GM21447 (cell line): ENCODE data around the gene PACRG.

Source experiments
- ATAC-seq: cut with Tn5 transposase; IDR thresholded peaks from one replicate; pipeline ENCODE4 v1.9.1; 2021; ENCODE audit not compliant: unreplicated experiment

PACRG gene

DNA sequence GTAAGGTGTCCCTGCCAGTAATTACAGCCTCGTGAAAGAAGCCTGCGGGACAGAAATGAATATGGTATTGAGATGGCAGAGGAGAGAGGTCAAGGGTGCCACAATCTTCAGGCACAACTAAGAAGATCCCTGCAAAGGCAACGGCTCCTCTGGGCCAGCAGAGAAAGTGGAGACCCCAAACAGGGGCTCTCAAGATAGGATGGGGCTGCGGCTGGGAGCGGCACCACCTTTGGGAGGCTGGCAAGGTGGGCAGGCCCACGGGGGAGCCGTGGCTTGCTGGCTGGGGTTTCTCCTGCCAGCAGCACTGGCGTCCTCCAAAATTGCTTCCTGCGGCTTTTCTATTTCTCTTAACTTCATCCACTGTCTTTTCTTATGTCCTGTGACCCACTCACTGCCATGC lies 503.1 kb downstream of the PACRG start:
- ATAC-seq, result no peak

DNA sequence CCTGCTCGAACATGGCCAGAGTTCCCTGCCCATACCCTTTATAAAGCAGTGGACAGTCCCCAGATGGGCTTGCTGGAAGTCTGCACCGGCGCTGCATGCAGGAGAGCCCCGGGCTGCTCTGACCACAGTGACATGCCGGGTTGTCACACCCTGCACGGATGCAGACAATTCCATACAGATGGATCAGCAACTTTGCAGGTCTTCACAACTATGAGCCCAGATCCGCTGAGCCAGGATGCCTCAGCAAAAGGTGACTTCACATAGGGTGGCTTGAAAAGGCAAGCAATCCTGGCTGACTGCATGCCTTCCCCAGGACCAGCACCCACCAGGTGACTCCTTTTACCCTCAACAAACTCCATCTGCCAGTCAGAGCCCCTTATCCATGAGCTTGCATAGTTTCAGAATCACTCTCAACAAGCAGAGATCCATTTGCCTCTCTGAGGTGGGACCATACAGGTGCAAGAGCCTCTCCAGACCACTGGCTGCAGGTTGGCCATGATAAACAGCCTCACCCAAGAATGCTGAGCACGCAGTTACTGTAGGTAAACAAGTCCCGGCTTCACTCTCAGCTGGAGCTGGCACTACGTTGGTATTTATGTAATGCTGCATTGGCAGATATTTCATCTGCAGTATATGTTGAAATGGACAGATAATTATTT lies 503.7 kb downstream of the PACRG start:
- ATAC-seq, result no peak

DNA sequence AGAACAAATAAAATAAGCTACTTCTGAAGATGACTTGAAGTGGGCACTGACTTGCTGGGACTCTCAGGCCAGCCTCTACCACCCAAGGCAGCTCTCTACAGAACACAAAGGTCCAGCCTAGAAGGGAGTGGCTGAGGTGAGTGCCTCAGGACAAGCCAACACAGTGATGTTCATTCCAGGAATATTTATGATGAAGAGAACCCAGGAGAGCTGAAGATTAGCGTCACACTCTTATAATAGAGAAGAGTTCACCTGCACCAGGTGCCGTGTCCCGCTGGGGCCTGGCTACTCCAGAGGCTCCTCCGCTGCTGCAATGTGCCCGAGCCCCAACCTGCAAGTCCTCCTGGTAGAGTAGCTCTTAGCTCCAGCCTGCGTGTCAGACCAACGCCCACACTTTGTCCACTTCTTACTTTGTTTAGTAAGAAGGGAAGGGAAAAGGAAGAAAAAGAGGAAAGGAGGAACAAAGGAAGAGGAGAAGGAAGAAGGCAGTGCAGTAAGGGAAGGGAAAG lies 504.3 kb downstream of the PACRG start:
- no peak for ATAC-seq

DNA sequence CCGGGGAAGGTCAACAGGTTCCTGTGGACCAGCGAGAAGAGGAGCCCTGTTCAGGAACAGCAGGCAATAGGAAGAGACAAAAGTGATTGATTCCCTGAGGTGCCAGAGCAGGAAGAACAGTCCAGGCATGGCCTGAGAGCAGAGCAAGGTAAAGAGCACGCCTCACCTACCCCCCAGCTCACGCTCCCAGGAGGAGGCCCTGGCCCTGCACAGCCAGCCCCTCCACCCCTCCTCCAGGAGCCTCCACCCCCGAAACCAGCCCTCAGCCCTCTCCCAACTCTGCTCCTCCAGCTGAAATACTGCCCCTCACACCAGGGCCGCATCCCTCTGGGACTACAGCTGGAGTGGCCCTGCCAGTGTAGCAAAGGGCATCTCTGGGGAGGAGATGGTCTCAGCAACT lies 504.9 kb downstream of the PACRG start:
- no peak for ATAC-seq

DNA sequence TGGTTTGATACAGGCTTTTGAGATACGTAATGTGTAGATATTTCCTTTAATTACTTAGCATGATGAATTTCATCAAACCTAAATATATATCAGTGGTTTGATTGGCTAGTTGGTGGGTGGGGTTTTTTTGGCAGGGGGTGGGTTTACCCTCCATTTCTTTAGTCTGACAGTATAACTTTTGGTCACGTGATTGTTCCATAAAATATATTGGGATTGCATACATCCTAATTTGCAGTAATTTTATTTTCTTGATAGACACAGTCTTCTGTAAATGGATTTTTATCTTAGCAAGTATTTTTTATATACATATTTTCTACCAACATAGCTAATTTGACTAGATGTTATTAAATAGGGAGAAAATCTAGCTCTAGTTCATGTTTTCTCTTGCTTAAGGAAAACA lies 509.3 kb downstream of the PACRG start:
- ATAC-seq, result no peak

DNA sequence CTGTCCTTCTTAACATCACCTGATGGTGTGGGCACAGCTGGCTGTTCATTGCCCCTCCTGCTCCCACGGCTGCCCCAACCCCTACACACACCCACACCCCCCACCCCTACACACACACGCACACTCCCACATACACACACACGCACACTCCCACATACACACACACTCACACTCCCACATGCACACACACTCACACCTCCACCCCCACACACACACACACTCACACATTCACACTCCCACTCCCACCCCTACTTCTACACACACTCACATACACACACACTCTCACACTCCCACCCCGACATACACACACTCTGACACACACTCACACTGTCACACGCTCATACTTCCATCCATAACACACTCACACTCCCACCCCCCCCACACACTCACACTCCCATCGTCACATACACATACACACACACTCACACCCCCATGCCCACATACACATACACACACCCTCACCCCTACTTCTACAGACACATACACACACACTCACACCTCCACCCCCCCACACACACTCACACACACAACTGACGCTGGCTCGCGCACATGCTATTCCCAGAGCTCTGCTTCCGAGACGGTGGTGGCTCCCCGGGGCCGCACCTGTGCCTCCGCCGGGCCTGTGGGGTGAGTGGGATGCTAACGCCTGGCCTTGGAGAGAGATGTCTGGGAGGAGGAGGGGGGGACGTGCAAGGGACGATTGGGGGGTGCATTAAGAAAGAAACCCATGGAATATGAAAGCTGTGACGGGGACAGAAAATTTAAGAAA lies 512.0 kb downstream of the PACRG start:
- no peak for ATAC-seq

DNA sequence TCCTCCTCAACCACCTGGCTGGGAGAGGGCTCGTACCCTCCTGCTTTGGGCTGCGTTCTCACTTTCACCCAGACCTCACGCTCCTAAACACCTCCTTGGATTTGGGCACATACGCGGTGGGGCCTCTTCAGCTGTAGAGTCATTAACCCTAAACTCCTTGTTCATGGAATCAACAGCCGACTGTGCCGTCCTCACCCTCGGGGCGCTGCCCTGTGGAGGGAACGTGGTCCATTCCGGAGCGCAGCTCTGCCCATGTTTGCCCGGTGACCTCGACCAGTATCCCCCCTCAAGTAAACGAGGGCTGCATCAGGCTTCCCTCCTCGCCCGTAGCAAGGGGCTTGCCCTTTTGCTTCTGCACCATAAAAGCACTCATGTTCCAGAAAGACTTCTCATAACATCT lies 512.8 kb downstream of the PACRG start:
- ATAC-seq, result no peak

DNA sequence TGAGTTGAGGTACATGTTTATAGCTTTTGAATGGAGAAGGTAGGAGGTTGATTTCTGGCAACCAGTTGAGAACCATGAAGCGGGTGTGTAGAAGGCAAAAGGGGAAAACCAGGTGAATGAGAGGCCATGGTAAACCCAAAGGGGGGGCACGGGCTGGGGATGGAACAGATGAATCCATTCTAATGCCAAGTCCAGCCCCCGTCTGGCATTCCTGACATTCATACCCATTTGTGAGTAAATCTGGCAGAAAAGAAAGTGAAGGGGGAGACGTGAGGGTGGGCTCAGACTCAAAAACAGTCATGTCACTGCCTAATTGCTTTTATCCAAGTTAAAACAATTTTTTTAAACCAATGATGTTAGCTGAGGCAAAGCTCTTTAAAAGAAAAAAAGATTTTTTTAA lies 513.9 kb downstream of the PACRG start:
- no peak for ATAC-seq

DNA sequence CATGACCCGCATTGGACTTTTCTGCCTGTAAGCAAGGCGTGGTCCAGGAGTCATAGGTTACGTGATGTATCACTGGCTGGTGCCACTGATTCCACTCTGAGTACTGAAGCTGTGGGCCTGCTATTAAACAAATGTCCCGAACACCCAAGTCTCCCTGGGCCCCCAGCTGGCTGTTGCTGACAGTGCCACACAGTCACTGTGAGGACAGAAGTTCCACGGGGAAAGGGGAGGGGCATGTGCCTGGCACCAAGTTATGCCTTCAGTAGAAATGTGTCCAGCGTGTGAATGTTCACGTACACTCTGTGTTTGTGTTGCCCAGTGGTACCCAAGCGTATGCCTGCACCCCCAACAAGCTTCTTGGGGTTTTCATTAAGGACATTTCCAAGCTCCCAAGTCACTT lies 515.3 kb downstream of the PACRG start:
- ATAC-seq, result no peak

DNA sequence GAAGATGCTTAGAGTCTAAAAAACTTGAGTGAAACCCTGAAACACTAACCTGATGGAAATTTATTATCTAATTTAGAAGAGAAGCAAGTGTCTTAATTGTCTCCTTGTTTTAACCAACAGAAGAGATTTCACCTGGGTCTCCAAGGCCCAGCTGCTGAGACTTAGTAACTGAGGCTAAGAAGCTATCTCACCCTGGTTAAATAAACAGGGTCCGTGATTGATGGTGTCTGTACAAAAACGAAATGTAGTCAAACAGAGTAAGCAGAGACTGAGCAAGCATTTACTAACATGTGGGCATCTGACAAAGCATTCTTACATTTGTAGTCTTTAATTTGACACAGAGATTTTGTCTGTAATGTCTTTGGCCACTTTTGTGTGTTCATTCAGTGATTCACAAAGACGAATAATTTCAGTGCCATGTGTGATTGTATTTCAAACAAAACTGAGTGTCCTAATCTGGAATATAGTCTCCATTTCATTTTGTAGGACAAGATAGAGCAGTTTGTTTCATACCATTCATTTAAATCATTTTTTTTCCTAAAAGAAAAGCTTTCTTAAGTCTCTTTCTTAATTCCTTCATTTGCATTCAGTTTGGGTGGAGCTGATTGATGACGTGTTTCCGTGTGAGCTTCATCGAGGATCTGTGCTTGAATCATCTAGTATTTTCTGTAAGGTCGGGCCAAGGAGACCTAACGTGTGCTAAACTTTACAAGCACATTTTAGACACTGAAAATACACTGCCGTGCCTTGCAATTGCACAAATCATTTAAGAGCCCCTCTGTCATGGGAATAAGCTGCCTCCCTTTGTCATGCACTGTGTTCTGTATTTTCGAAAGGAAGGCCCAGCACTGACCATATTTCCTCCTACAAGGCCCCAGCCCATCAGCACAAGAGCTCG lies 516.2 kb downstream of the PACRG start:
- no peak for ATAC-seq

DNA sequence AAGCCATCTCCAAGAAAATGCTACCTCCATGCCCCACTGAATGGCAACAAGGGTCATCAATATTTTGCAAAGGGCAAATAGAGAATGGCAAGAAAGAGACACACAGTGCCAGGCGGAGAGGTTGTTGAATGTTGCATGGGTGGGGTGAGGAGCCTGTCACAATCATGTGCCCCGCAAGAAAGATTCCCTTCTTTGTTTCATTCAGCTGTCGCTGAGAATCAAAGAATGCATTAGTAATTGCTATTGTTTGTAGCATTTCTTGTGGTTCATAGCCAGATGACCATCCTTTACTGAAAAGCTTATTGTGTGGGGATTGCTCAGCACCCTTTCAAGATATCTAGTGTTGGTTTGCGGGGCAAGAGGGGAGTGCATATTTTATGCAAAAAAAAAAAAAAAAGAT lies 520.3 kb downstream of the PACRG start:
- no peak for ATAC-seq

DNA sequence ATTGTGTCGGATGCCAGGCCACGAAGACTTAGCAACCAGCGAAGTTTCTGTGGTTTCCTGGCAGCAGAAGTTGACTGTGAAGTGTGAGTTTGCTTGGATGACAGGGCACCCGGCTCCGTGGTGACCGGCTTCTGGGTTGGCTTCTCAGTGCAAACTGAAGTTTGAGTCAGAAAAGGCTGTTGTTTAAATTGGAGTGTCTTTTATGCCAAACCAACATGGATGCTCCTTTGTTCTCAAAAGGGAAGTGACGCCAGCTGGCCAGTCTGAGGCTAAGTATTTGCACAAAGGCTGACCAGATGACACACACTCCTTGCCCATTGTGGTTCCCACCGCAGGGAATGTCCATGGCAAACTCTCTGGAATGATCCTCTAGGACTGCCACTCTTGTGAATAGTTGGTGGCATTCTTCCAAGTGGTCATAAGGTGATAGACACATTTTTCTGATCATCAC lies 521.9 kb downstream of the PACRG start:
- ATAC-seq, result no peak

DNA sequence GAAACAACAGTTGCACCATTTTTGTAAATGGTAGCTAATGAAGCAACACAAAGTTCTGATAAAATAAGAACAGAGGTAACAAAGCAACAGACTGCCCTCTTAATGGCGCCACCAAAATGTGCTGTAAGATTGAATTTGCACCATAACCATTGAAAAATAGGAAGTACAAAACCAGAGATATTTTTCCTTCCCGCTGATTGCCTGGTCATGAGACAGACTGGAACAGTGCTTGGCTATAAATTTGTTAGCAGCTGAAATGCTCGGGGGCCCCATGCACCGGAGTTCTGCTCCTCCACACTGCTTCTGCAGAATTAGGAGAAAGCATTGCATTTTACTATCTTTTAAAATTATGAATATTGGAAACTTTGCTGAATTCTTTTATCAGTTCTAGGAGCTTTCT lies 522.3 kb downstream of the PACRG start:
- no peak for ATAC-seq

DNA sequence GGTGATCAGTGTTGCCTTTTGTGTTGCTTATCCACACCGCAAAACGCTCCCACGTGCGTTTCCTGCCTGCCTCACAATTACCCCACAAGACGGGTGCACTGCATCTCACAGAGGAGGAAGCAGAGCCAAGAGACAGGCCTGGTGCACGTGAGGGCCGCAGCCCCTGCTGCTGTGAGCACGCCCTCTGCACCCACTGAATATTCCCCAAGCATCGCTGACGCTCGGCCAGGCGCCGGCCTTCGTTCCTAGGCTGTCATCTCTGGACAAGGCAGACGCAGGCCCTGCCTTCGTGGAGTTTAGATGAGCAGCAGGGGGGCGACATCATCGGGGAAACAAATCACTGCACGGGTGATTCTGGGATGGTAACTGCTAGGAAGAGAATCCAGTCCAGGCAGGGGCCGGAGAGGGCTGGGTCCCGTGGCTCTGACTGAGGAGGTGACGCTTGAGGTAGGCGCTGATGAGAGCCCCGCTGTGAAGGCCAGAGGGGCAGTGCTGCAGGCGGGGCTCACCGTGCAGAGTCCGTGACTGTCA lies 524.4 kb downstream of the PACRG start:
- ATAC-seq, result no peak

DNA sequence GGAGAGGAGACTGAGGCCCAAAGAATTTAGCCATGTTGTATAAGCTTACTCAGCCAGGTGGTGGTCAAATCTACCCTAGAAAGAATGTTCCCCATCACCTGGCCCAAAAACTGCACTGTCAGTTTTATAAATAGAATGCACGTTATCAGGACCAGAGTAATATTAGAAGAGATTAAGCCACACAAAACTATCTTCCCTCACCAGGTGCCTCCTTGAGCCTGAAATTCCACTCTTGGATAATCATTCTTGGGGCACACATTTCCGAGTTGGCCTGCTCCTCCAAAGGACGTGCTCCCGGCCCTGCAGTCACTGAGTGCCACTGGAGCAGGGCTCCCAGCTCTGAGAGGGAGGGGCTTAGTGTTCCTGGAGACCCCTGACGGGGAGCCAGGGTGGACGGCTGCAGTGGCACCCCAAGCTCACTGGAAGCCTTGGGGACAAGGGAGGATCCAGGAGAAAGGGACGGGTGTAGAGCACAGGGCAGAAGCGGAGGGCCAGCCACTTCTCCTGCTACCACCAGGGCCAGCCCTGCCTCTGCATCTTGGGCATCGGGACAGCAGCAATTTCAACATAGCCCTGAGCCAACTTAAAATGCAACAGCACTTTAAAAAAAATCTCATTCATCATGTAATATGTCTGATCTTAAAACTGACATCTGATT lies 525.9 kb downstream of the PACRG start:
- ATAC-seq, result no peak

DNA sequence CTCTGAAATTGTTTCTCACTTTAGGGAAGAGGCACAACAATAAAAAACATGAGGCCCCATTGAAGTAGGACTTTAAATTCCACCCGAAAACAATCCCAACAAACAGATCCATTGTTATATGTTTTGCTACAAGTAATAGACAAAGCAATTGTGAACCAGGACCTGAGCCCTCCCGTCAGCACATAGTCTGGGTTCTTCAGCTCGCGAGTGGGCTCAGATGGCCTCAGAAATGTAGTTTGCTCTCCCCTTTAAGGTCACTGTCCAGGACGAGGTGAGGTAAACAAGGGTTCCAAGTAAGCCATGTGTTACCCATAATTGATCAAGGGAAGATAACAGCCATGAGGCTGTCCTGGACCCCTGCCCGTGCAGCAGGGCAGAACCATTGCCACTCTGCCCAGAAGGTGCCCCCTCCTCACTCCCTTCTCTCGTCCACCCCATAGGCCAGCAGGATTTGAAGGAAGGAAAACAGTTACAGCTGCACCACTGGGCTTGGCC lies 526.6 kb downstream of the PACRG start:
- no peak for ATAC-seq

DNA sequence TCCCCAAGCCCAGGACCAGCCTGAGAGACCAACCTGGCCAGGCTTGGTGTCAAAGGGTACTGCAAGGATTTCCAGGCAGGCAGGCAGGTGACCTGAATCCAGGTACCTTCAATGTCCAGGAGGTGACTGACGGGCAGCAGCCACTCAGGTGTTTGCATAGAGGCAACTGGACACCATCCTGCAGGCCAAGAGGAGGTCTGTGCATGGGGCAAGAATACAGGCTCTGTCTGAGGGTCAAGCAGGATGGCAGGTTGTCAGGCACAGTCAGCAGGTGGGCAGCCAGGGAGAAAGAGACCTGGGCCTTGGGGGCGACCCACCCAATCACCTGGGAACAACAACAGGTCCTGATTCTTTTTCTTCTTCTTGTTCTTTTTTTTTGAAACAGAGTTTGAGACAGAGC lies 527.5 kb downstream of the PACRG start:
- no peak for ATAC-seq

DNA sequence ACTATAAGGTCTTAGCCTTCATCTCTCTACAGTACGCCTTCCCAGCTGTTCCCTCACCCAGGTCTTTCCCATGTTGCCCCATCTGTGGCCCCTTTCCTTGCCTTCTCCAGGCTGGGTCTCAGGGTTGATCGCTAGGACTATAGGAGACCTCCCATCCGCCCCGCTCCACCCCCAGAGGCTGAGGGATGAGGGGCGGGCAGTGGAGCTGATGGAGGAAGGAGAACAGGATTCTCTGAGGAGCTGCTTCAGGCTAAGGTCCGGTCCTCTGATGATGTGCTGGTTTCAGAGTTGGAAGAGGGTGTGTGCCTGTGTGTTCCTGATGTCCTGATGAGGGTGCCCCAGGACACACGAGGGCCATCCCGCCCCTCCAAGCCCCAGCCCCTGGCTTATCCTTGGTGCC lies 531.9 kb downstream of the PACRG start:
- no peak for ATAC-seq

DNA sequence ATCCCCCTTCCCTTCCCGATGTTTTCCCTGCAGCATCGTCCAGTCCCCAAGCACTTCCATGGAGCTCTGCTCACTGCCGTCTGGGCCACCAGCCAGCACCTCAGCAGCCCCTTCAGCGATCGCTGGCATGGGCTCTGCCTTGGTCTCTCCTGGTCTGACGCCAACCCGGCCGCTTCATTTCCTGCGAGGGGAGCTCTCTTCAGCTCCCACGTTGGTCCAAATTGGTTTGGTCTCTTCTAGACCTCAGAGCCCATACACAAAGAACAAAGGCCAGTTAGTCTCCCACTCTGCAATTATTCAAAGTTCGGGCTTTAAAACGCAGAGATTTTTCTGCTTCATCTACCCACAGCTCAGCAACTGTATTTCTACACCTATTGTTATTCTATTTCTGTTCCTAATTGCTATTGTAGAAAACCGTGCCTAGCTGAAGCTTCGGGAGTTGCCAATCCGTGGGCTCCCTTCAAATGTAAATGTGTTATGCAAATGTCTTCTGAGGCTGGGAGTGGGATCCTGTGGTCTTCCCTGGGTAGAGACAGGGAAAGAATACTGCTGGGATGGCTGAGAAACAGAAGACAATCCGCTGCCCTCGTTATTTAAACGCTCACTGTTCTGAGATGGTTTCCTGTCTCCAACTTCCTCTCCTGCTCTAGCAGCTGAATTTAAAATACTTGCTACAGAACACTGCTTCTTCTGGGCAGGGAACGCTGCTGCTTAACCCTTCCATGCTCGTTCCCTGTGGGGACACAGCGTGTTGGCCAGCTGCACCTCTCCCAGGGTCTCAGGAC lies 532.5 kb downstream of the PACRG start:
- ATAC-seq, result no peak

DNA sequence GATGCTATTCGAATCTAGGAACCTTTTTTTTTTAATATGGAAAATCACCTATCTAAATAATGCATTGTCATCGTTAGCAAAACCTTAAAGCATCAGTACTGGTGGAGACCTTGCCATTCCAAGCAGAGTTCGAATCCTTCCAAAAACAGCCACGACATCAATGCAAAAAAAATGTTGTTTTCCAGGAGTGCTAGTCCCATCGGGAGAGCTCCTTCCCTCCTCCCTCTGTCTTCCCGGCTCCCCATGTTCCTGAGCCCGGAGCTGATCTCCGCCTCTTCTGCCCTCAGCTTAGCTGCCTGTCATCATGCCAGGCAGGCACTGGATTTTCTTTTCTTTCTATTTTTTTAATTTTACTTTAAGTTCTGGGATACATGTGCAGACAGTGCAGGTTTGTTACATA lies 533.1 kb downstream of the PACRG start:
- no peak for ATAC-seq
